Fibroblast of lung (primary cell): ENCODE measurements around the gene WAS. TPM values are rescaled to one million over a fixed set of nuclear protein-coding genes. Genes with fewer than 3 reads are reported as not detected.

Experiments
- DNase-seq, 2 donors: peaks; one replicate each; pipeline versions ENCODE4 v3.0.0 to v3.0.0-alpha.2; 2010; ENCODE audit warnings: low read depth in 2 of 2
- H2AFZ ChIP-seq: 2 replicates; pipeline ENCODE4 v1.5.1; 2012; ENCODE audit warnings: low read length, control low read depth, inconsistent platforms
- H3K27ac ChIP-seq: 2 replicates; pipeline ENCODE4 v1.5.1; 2011; ENCODE audit warnings: low read length, control low read depth; ENCODE audit not compliant: insufficient read depth
- H3K27me3 ChIP-seq: 2 replicates; pipeline ENCODE4 v1.5.1; 2011; ENCODE audit warnings: mild to moderate bottlenecking, low read length; ENCODE audit not compliant: control insufficient read depth, insufficient read depth
- H3K36me3 ChIP-seq: 2 replicates; pipeline ENCODE4 v1.5.1; 2011; ENCODE audit warnings: low read length; ENCODE audit not compliant: control insufficient read depth, insufficient read depth
- H3K4me1 ChIP-seq: 2 replicates; pipeline ENCODE4 v1.5.1; 2011; ENCODE audit warnings: low read length; ENCODE audit not compliant: control insufficient read depth, insufficient read depth; ENCODE audit errors: extremely low read depth
- H3K4me2 ChIP-seq: 2 replicates; pipeline ENCODE4 v1.5.1; 2011; ENCODE audit warnings: low read length, control low read depth; ENCODE audit not compliant: insufficient read depth; ENCODE audit errors: extremely low read depth
- H3K4me3 ChIP-seq, 4 experiments: fragments of 200-600 bp in 1 of 4; sonication (generic) in 1 of 4; replicated peaks in 1 of 4; 2 replicates each; pipeline ENCODE4 v1.5.1; 2011 to 2016; ENCODE audit warnings: low read length in 4 of 4, low read depth in 3 of 4, mild to moderate bottlenecking in 3 of 4, control low read depth in 2 of 4, inconsistent platforms in 1 of 4, mixed read lengths in 1 of 4; ENCODE audit not compliant: insufficient read depth in 1 of 4; ENCODE audit errors: control extremely low read depth in 1 of 4
- H3K79me2 ChIP-seq: 2 replicates; pipeline ENCODE4 v1.5.1; 2012; ENCODE audit warnings: mild to moderate bottlenecking, low read length, inconsistent platforms; ENCODE audit not compliant: control insufficient read depth, insufficient read depth
- H3K9ac ChIP-seq: 2 replicates; pipeline ENCODE4 v1.5.1; 2011; ENCODE audit warnings: mild to moderate bottlenecking, low read length, control low read depth; ENCODE audit not compliant: insufficient read depth
- H3K9me3 ChIP-seq: 2 replicates; pipeline ENCODE4 v1.5.1; 2012; ENCODE audit warnings: low read depth, low read length; ENCODE audit not compliant: control insufficient read depth, insufficient read depth
- H4K20me1 ChIP-seq: 2 replicates; pipeline ENCODE4 v1.5.1; 2011; ENCODE audit warnings: low read length; ENCODE audit not compliant: control insufficient read depth, insufficient read depth; ENCODE audit errors: extremely low read depth
- EZH2 ChIP-seq: IDR thresholded peaks from 2 replicates; pipeline ENCODE4 v1.5.1; 2012; ENCODE audit warnings: low read length, control low read depth, mild to moderate bottlenecking; ENCODE audit errors: missing control alignments
- polyA plus RNA-seq, 2 donors: library from polyadenylated mRNA; depleted of rRNA in 1 of 2; stranded (reverse) in 1 of 2; unstranded in 1 of 2; fragments of >200 nt; gene quantifications; 2 replicates each; pipeline ENCODE4 v1.2.1, GENCODE V29; 2011 to 2012; ENCODE audit warnings: missing spikeins in 1 of 2
- total RNA-seq: library from RNA; depleted of rRNA; stranded (reverse); fragments of >200 nt; gene quantifications from 2 replicates; pipeline ENCODE4 v1.2.1, GENCODE V29; 2014
- TF ChIP-seq, protein P1 (sequence below), 2 donors: IDR thresholded peaks in 1 of 2; conservative IDR thresholded peaks in 1 of 2; 1 replicate in 1 of 2; 2 replicates in 1 of 2; pipeline ENCODE4 v1.5.1; 2011 to 2012; ENCODE audit warnings: low read length in 2 of 2, control low read depth in 1 of 2, inconsistent platforms in 1 of 2, low read depth in 1 of 2, mild to moderate bottlenecking in 1 of 2

WAS gene
- total and polyA plus RNA-seq, 2 donors (not counting 1 experiment from before 2014, with no cell fraction given), result 0.07 to 0.17 TPM

DNA sequence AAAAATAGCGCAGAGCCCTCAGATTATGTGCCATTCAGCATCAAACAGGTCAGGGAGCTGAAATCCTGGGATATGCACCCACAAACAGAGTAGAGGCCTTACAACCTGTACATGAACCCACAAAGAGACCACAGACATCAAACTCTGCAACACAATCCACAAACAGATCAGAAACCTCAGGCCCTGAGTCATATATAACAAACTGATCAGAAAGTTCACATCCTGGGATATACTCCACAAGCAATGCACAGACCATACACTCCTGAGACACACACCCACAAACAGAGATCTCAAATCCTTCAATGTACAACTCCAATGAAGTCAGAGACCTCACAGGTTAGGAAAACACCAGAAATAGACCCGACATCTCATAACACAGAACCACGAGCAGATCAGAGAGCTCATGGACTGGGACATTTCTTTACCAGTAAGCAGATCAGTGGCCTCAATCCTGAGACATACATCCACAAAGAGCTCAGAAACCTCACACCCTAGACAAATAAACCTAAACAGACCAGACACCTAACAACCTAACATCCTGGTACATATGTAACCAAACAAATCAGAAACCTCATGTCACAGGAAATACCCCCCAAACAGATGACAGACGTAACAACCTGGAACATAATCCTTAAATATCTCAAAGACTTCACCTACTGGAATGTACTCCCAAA lies 37.1 kb downstream of the WAS start:
- no peak overlapping the region for H3K4me2 ChIP-seq
- TF ChIP-seq EZH2, result no peak
- TF ChIP-seq, protein P1, sequence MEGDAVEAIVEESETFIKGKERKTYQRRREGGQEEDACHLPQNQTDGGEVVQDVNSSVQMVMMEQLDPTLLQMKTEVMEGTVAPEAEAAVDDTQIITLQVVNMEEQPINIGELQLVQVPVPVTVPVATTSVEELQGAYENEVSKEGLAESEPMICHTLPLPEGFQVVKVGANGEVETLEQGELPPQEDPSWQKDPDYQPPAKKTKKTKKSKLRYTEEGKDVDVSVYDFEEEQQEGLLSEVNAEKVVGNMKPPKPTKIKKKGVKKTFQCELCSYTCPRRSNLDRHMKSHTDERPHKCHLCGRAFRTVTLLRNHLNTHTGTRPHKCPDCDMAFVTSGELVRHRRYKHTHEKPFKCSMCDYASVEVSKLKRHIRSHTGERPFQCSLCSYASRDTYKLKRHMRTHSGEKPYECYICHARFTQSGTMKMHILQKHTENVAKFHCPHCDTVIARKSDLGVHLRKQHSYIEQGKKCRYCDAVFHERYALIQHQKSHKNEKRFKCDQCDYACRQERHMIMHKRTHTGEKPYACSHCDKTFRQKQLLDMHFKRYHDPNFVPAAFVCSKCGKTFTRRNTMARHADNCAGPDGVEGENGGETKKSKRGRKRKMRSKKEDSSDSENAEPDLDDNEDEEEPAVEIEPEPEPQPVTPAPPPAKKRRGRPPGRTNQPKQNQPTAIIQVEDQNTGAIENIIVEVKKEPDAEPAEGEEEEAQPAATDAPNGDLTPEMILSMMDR (conservative IDR thresholded peaks at IDR 0.05 in 1 of 2, IDR thresholded peaks at IDR 0.05 in 1 of 2; ENCODE audit: low read depth in 1 of 2, low read length in 2 of 2), result no peak

GRCh38 chrX:48721916-48722315 lies 38.3 kb downstream of the WAS start:
- no peak overlapping the region for H3K27ac ChIP-seq
- no peak overlapping the region for H3K4me3 ChIP-seq
- no peaks in the 10 kb centered on the region for H3K36me3 ChIP-seq
- DNase-seq, result no peak
- no peak overlapping the region for H3K9ac ChIP-seq
- H2AFZ ChIP-seq, result no peak overlapping the region
- H3K79me2 ChIP-seq, result no peaks in the 10 kb centered on the region
- no peaks in the 10 kb centered on the region for H3K9me3 ChIP-seq
- TF ChIP-seq, protein P1 (conservative IDR thresholded peaks at IDR 0.05 in 1 of 2, IDR thresholded peaks at IDR 0.05 in 1 of 2; ENCODE audit: low read depth in 1 of 2, low read length in 2 of 2), result no peak
- no peak for TF ChIP-seq EZH2
- no peak overlapping the region for H3K4me2 ChIP-seq
- H4K20me1 ChIP-seq, result no peaks in the 10 kb centered on the region
- no peaks in the 10 kb centered on the region for H3K27me3 ChIP-seq
- H3K4me1 ChIP-seq, result no peaks in the 10 kb centered on the region

More for the DNA sequence above, 37.1 kb downstream of the WAS start:
- Histone ChIP-seq H3K27ac (no peak overlapping the region), H4K20me1 (no peaks in the 10 kb centered on the region), H3K4me1 (no peaks in the 10 kb centered on the region), H3K4me3 (no peak overlapping the region), H3K9ac (no peak overlapping the region), H3K36me3 (no peaks in the 10 kb centered on the region), H3K79me2 (no peaks in the 10 kb centered on the region), H2AFZ (no peak overlapping the region), H3K9me3 (no peaks in the 10 kb centered on the region), H3K27me3 (no peaks in the 10 kb centered on the region)
- no peak for DNase-seq

GRCh38 chrX:48726596-48726995 lies 43.0 kb downstream of the WAS start:
- no peaks in the 10 kb centered on the region for H3K36me3 ChIP-seq
- TF ChIP-seq, protein P1 (conservative IDR thresholded peaks at IDR 0.05 in 1 of 2, IDR thresholded peaks at IDR 0.05 in 1 of 2; ENCODE audit: low read depth in 1 of 2, low read length in 2 of 2), result no peak
- no peak for TF ChIP-seq EZH2

More at GRCh38 chrX:48726596-48726995, 43.0 kb downstream of the WAS start:
- Histone ChIP-seq H3K27ac (no peak overlapping the region), H3K9ac (no peak overlapping the region), H3K79me2 (no peaks in the 10 kb centered on the region), H3K4me2 (no peak overlapping the region), H3K9me3 (no peaks in the 10 kb centered on the region), H3K4me3 (no peak overlapping the region), H3K27me3 (no peaks in the 10 kb centered on the region), H4K20me1 (no peaks in the 10 kb centered on the region), H2AFZ (no peak overlapping the region), H3K4me1 (no peaks in the 10 kb centered on the region)
- no peak for DNase-seq
